HUES64 (cell line): ENCODE results near the gene LYRM1.
"Not testable (repeated sequence)": the region's sequence is repeated elsewhere in the genome, so short reads cannot be mapped to it uniquely, and the experiment has no call there.

Experiments used
- H3K27ac ChIP-seq: 2 replicates; pipeline ENCODE4 v1.7.0; 2013; ENCODE audit warnings: low read depth, low read length, inconsistent platforms
- H3K27me3 ChIP-seq: 2 replicates; pipeline ENCODE4 v1.6.1; 2013; ENCODE audit warnings: mild to moderate bottlenecking, low read length; ENCODE audit not compliant: insufficient read depth
- H3K36me3 ChIP-seq: 2 replicates; pipeline ENCODE4 v1.6.1; 2013; ENCODE audit warnings: mild to moderate bottlenecking, low read length; ENCODE audit not compliant: insufficient read depth
- H3K4me1 ChIP-seq: 2 replicates; pipeline ENCODE4 v1.6.1; 2013; ENCODE audit warnings: mild to moderate bottlenecking, low read length, moderate library complexity; ENCODE audit not compliant: insufficient read depth
- H3K4me3 ChIP-seq: 2 replicates; pipeline ENCODE4 v1.5.1; 2013; ENCODE audit warnings: mild to moderate bottlenecking, low read length, moderate library complexity
- H3K9ac ChIP-seq: 2 replicates; pipeline ENCODE4 v1.6.1; 2013; ENCODE audit warnings: mild to moderate bottlenecking, low read depth, low read length
- H3K9me3 ChIP-seq: 2 replicates; pipeline ENCODE4 v1.6.1; 2013; ENCODE audit warnings: low read depth, low read length; ENCODE audit not compliant: insufficient read depth
- WGBS: fragments of 150-250, 120-280 bp; methylation state at CpG from one replicate; pipeline ENCODE4 v1.1.7; 2013; ENCODE audit warnings: missing lambda C conversion rate; 5-methylcytosine and 5-hydroxymethylcytosine counted together

Gene LYRM1

DNA sequence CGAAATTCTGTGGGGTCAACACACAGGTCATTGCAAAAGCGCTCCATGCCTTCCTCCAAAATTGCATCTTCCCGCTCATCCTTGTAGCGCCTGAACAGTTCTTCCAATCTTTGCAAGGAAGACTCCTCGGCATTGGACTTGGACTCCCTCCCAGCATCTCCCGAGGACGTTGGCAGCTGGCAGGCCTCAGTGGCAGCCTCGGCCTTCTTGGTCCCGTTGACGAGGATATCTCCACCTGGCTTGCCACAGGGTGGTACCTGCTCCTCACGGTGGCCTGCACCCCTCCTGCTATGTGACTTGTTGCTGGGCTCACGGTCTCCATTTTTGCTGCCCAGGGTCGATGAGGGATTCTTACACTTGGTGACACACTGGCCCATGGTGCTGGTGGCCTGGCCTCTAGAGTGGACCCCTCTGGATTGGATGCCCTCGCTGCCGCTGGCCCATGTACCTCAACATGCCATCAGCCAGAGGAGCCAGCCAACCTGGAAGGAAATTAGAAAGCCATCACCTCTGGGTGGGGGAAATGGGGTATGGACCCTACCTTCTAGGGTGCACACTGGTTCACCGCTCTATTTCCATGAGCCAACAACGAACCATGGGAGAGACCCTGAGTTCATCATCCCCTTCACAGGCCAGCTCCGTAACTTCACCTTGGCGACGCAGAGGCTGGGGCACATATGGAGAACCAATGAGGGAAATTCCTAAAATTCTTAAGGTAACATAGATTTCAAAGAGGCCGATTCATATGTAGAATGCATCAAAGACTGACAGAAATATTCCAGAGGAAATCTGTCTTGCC, 38.2 kb upstream of the LYRM1 start:
- H3K4me1 ChIP-seq = peaks cover 40% of the 10 kb centered on the region
- H3K36me3 ChIP-seq = peaks cover 16% of the 10 kb centered on the region
- no peaks in the 10 kb centered on the region for H3K27me3 ChIP-seq
- WGBS = 96% methylated on average over 21 of the region's 21 CpGs
- no peak overlapping the region for H3K27ac ChIP-seq
- no peak overlapping the region for H3K9ac ChIP-seq
- no peaks in the 10 kb centered on the region for H3K9me3 ChIP-seq
- H3K4me3 ChIP-seq = no peak overlapping the region

DNA sequence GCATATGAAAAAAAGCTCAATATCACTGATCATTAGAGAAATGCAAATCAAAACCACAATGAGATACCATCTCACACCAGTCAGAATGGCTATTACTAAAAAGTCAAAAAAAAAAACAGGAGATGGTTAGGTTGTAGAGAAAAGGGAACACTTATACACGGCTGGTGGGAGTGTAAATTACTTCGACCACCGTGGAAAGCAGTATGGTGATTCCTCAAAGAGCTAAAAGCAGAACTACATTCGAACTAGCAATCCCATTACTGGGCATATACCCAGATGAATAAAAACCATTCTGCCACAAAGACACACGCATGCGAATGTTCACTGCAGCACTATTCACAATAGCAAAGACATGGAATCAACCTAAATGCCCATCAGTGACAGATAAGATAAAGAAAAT, 36.2 kb upstream of the LYRM1 start:
- H3K9ac ChIP-seq, H3K4me3 ChIP-seq, H3K27ac ChIP-seq, H3K27me3 ChIP-seq, H3K9me3 ChIP-seq: not testable (repeated sequence)
- Histone ChIP-seq H3K36me3 (peaks cover 15% of the 10 kb centered on the region), H3K4me1 (peaks cover 30% of the 10 kb centered on the region)
- 95% methylated on average over 6 of the region's 6 CpGs for WGBS

DNA sequence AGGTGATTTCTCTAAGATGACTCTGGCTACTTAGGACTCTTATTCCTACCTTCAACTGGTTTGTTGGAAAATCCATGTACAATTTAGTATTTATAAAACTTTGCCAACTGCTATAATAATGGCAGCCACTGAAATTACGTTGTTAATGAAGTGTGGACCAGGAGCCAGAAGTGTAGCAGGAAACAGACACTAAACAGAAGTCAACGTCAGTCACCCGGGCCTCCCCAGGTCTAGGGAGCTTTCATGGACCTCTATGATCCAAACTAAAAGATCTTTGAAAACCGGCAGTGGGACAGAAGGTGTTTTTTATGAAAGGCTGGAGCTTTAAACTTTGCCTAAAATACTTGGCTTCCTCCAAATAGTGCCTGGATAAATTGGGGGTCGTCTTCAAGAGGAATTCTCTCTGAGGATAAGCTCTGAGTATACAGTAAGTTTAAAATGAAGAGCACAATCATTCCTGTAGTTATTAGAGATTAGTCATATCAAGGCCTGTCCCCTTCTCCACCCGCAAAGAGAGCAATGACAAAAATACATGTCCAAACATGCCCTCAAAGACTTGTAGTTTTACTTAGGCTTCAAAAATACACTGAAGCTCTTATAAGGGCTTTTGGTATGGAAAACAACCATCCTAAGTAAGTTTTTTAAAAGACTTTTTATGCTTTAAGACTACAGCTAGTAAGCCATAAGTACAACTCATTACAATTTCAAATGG, 35.0 kb upstream of the LYRM1 start:
- Histone ChIP-seq H3K9ac (peak overlapping the region; percentile 43), H3K27me3 (no peaks in the 10 kb centered on the region), H3K27ac (peak overlapping the region; percentile 52; the same call in 1 of the 2 replicates), H3K4me3 (no peak overlapping the region), H3K36me3 (peaks cover 7% of the 10 kb centered on the region; the same call in 1 of the 2 replicates), H3K4me1 (peaks cover 18% of the 10 kb centered on the region), H3K9me3 (no peaks in the 10 kb centered on the region)
- 93% methylated on average over 6 of the region's 6 CpGs for WGBS

DNA sequence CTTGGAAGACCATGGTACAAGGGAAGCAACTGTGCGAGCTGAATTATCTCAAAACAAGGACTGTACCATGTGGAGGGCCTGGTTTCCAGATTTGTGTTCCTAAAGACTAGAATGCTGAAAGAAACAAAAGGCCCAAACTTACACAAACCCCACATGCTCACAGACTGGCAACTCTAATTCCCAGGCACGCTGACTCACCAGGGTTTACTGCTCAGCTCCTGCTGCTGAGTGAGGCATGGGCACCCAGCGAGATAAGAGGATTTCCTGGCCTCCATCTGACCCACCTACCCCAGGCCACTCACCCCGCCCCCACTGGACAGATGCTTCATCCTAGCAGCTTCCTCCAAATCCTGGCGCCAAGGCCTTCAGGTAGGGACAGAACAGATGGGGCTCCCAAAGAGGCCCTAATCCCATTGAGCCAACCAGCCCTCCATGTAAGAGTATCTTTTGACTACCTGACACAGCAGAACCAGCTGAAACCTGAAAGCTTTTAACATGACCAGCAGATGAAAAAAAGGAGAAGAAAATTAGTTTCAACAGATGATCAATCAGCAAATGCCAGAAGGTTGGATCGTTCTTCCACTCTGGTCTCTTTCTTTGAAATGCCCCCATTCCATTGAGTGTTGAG, 34.3 kb upstream of the LYRM1 start:
- Histone ChIP-seq H3K27ac (peak overlapping the region; percentile 52; the same call in 1 of the 2 replicates), H3K36me3 (peaks cover 7% of the 10 kb centered on the region; the same call in 1 of the 2 replicates), H3K4me3 (no peak overlapping the region), H3K4me1 (peaks cover 15% of the 10 kb centered on the region), H3K27me3 (no peaks in the 10 kb centered on the region), H3K9me3 (no peaks in the 10 kb centered on the region), H3K9ac (peak overlapping the region; percentile 43)
- WGBS = 79% methylated on average over 6 of the region's 6 CpGs

DNA sequence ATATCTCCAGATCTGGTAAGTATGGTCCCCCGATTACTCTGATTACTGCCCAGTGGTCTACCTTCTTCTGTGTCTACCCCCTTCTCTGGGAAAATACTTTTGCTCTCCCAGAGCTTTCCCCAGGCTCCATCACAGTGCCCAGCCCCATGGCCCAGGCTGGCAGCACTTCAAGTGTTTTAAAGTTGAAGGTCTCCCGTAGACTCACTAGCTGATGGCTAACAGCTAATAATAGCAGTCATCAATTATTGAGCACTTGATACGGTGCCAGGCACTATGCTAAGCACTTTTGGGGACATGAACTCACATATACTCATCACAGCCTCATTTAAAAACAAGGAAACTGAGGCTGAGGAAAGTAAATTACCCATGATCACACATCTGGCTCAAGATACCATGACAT, 33.8 kb upstream of the LYRM1 start:
- H3K9me3 ChIP-seq = no peaks in the 10 kb centered on the region
- no peaks in the 10 kb centered on the region for H3K27me3 ChIP-seq
- WGBS = over 99% methylated on average over 3 of the region's 3 CpGs
- no peak overlapping the region for H3K4me3 ChIP-seq
- H3K27ac ChIP-seq = no peak overlapping the region
- no peak overlapping the region for H3K9ac ChIP-seq
- peaks cover 5% of the 10 kb centered on the region; the same call in 1 of the 2 replicates for H3K36me3 ChIP-seq
- H3K4me1 ChIP-seq = peaks cover 15% of the 10 kb centered on the region

DNA sequence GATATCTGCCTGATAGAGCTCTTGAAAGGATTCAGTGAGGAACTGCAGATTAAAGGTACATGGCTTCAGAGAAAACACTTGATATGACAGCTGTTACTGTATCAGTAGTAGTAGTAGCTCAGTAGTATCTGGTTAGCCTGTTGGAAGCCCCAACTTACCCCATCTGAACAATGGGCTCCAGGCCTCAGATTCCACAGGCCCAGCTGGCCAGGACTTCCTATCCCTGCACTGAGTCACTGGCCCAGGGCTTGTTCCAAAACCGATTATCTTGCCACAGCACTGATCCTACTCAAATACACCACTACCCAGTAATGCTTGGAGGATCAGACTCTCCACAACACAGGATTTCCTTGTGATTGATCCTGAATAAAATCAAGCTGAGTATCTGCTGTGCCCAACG, 33.0 kb upstream of the LYRM1 start:
- whole genome bisulfite sequencing = 85% methylated on average over 2 of the region's 2 CpGs
- no peaks in the 10 kb centered on the region for H3K9me3 ChIP-seq
- no peaks in the 10 kb centered on the region for H3K36me3 ChIP-seq
- H3K4me3 ChIP-seq = no peak overlapping the region
- H3K9ac ChIP-seq = no peak overlapping the region
- peaks cover 19% of the 10 kb centered on the region for H3K4me1 ChIP-seq
- H3K27ac ChIP-seq = no peak overlapping the region
- H3K27me3 ChIP-seq = no peaks in the 10 kb centered on the region

DNA sequence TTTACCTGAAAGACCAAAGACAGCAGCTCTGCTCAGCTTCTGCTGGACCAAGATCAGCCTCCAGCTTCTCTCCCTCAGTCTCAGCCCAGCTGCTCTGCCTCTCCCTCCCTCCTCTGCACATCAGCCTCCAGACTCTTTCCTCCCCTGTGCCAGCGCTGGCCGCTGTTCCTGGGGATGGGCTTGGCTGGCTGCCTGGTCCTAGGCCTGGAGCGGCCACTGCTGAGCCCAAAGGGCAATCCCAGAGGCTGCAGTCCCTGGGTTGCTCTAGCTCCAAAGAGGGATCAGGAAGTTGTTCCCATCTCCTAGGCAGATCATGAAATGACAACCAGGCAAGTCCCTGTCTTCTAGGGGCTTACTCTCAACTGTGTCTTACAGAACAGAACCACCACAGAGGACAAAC, 31.7 kb upstream of the LYRM1 start:
- no peak overlapping the region for H3K9ac ChIP-seq
- peaks cover 19% of the 10 kb centered on the region for H3K4me1 ChIP-seq
- no peaks in the 10 kb centered on the region for H3K27me3 ChIP-seq
- no peak overlapping the region for H3K4me3 ChIP-seq
- no peaks in the 10 kb centered on the region for H3K9me3 ChIP-seq
- no peak overlapping the region for H3K27ac ChIP-seq
- WGBS = 58% methylated on average over 3 of the region's 3 CpGs
- H3K36me3 ChIP-seq = no peaks in the 10 kb centered on the region

DNA sequence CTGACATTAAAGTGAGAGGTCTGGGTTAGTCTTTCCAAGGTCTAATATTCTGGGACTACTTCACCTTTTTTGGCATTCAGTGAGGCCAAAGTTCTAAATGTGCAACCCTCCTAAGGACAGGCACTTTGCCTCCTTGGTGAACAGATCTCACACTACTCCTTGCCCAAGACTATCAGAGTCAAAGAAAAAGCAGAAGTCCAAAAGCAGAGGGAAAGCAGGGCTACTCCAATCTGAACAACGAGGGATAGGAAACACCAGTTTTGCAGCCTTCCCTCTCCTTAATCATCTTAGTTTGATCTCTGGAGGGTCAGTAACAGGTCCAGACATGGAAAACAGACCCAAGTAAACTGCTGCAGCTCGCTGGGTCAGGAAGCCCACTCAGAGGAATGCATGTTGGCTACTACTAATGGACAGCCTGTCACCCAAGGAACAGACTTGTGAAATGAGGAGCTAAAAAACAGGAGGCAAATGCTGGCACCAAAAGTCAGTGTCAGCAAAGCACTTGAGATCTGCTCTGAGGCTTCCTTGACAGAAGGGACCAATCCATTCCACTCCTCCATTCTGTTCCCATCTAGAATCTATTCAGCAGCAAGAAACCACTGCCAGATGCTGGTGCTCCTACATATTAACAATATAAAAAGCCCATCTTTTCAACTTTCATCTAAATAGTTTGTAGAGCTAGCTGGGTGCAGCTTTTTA, 30.3 kb upstream of the LYRM1 start:
- Histone ChIP-seq H3K27me3 (no peaks in the 10 kb centered on the region), H3K4me3 (no peak overlapping the region), H3K9ac (no peak overlapping the region), H3K9me3 (no peaks in the 10 kb centered on the region), H3K4me1 (peaks cover 25% of the 10 kb centered on the region), H3K27ac (no peak overlapping the region), H3K36me3 (no peaks in the 10 kb centered on the region)
- WGBS = 85% methylated on average over 2 of the region's 2 CpGs

DNA sequence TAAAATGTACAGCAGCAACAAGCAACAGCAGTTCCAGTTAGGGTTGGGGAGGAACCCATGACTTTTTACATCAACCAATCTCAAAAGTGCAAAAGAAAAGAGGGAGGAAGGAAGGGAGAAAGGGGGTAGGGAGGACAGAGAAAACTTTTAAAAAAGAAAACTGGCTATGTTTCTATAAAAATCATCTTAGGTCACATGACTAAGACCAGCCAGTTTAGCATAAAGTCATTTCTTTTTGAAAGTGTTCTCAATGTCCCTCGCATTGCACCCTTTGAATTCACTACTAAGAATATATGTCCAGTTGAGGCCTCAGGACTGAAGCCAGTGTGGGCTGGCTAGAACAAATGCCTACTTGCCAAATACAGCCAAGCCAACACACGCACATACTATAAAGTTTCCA, 29.3 kb upstream of the LYRM1 start:
- Histone ChIP-seq H3K27me3 (no peaks in the 10 kb centered on the region), H3K4me1 (peaks cover 15% of the 10 kb centered on the region), H3K27ac (no peak overlapping the region), H3K4me3 (no peak overlapping the region), H3K9ac (no peak overlapping the region), H3K36me3 (no peaks in the 10 kb centered on the region), H3K9me3 (no peaks in the 10 kb centered on the region)
- WGBS = 46% methylated on average over 2 of the region's 2 CpGs

DNA sequence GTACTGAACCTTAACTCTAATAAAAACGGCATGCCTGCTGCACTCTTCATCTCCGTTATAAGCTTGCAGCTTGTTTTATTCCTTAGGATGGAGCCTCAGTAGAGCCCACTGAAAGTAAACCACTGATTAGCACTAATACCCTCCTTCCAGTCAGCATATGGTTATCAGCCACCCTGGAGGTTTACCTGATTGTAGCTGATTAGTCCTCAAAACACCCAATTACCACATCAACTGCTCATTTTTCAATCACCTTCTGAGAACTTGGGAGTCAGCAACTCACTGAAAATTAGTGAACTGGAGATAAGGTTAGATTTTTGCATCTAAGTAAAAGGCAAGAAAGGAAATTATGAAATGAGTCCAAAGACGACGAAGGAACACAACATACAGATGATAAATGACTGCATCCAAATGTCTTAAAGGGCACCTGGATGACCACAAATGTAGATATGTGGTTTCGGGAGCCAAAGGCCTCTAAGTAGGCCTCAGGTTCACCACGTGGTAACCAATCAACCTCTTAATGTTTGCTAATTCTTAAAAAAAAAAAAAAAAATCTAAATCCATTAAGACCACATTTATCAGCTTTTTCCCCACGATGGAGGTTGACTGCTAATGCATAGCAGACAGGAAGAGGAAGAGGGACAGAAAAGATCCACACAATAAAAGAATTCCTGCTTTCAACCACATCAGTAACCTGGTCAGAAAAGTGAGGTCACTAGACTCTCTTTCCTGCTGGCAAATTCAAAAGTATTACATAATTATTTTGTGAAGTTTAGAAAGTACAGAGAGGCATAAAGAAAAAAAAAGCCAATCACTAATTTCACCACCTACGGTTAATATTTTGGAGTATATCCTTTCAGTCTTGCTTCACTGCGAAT, 28.4 kb upstream of the LYRM1 start:
- no peak overlapping the region for H3K4me3 ChIP-seq
- H3K27ac ChIP-seq = no peak overlapping the region
- 91% methylated on average over 9 of the region's 9 CpGs for WGBS
- H3K4me1 ChIP-seq = peaks cover 10% of the 10 kb centered on the region; the same call in 1 of the 2 replicates
- H3K36me3 ChIP-seq = no peaks in the 10 kb centered on the region
- H3K9ac ChIP-seq = no peak overlapping the region
- no peaks in the 10 kb centered on the region for H3K27me3 ChIP-seq
- H3K9me3 ChIP-seq = no peaks in the 10 kb centered on the region
